HK-2 (cell line): ENCODE data around the gene LPP.

Experiments
- DNase-seq: peaks from one replicate; pipeline ENCODE4 v3.0.0-alpha.2; 2018; ENCODE audit not compliant: unreplicated experiment

Gene LPP

GRCh38 chr3:188299068-188299467, 145.1 kb downstream of the LPP start:
- DNase-seq = no peak

GRCh38 chr3:188299708-188300107, 145.8 kb downstream of the LPP start:
- DNase-seq = no peak

GRCh38 chr3:188301147-188301546, 147.2 kb downstream of the LPP start:
- no peak for DNase-seq

- DNase-seq = no peak
Measured at GRCh38 chr3:188303286-188303799, 149.4 kb downstream of the LPP start.

- DNase-seq = no peak
Measured at GRCh38 chr3:188303823-188304222, 149.9 kb downstream of the LPP start.

GRCh38 chr3:188304501-188304900, 150.5 kb downstream of the LPP start:
- no peak for DNase-seq

- no peak for DNase-seq
Measured at GRCh38 chr3:188305220-188305619, 151.3 kb downstream of the LPP start.

GRCh38 chr3:188306435-188307005, 152.6 kb downstream of the LPP start:
- no peak for DNase-seq

- DNase-seq = no peak
Measured at GRCh38 chr3:188309437-188310269, 155.7 kb downstream of the LPP start.

GRCh38 chr3:188310270-188310710, 156.3 kb downstream of the LPP start:
- no peak for DNase-seq

GRCh38 chr3:188315553-188315952, 161.6 kb downstream of the LPP start:
- no peak for DNase-seq

GRCh38 chr3:188316021-188316722, 162.2 kb downstream of the LPP start:
- DNase-seq = no peak

- no peak for DNase-seq
Measured at GRCh38 chr3:188316723-188317070, 162.7 kb downstream of the LPP start.

- DNase-seq = no peak
Measured at GRCh38 chr3:188319569-188319968, 165.6 kb downstream of the LPP start.

GRCh38 chr3:188320757-188321156, 166.8 kb downstream of the LPP start:
- DNase-seq = no peak

GRCh38 chr3:188321258-188321657, 167.3 kb downstream of the LPP start:
- no peak for DNase-seq

GRCh38 chr3:188322135-188322887, 168.4 kb downstream of the LPP start:
- DNase-seq = no peak

GRCh38 chr3:188323067-188323842, 169.3 kb downstream of the LPP start:
- DNase-seq = no peak

GRCh38 chr3:188326111-188326510, 172.2 kb downstream of the LPP start:
- no peak for DNase-seq

GRCh38 chr3:188326968-188327367, 173.0 kb downstream of the LPP start:
- DNase-seq = no peak

GRCh38 chr3:188327433-188327832, 173.5 kb downstream of the LPP start:
- DNase-seq = no peak
